SK-N-MC (cell line): Measurements from ENCODE around the gene MET.

Experiments
- EZH2 ChIP-seq: fragments of 200-600 bp; sonication (generic); IDR thresholded peaks from one replicate; pipeline ENCODE4 v1.6.1; 2017; ENCODE audit warnings: antibody characterized with exemption
- POLR2AphosphoS5 ChIP-seq: IDR thresholded peaks from 2 replicates; pipeline ENCODE4 v1.6.1; 2012; ENCODE audit warnings: mild to moderate bottlenecking, low read depth, low read length, borderline replicate concordance

- TF ChIP-seq POLR2AphosphoS5 (no peak), EZH2 (no peak)
Measured at GRCh38 chr7:116824449-116824848, 152.5 kb downstream of the MET start.
